ENCODE results near the gene C3orf85.
"Not testable (repeated sequence)": the region's sequence is repeated elsewhere in the genome, so short reads cannot be mapped to it uniquely, and the experiment has no call there.

Gene C3orf85, protein sequence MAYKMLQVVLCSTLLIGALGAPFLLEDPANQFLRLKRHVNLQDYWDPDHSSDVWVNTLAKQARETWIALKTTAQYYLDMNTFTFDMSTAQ

DNA sequence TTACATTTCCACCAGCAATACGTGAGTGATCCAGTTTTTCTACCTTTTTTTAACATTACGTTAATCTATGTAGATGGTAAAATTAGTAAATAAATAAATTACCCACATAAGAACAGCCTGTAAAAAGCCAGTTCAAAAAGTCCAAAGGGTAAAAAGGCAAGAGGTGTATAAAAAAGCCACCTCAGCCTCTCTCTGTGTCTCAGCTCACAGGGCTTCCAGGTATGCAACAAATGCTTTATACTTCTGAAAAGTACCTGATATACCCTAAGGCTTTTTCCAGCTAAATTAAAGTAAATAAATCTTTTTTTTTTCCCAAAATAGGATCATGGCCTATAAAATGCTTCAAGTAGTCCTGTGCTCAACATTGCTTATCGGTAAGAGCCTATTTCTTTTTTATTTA is at the start of gene C3orf85:
C3orf85 (plus strand) TSS at position 197 of the 400 bp plus-strand sequence; CDS start at position 326, 129 bp downstream.
- no peak for DNase-seq

DNA sequence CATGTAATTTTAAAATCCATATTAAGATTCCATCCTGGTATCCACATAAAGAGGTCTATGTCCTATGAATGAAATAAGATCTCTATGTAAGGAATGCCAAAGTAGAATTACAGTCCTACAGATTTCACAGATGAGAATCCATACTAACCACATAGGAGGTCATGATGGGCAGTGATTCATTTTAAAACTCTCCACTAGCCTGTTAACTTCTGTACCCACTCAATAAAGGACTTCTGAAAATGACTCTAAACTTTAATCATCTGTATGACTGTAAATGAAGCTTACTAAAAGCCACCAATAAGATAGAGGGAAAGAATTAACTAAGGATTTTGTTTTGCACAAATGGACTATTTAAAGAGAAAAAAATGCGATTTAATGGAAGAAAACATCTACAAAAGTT is 47.3 kb upstream of the C3orf85 start:
- no peak for DNase-seq

DNA sequence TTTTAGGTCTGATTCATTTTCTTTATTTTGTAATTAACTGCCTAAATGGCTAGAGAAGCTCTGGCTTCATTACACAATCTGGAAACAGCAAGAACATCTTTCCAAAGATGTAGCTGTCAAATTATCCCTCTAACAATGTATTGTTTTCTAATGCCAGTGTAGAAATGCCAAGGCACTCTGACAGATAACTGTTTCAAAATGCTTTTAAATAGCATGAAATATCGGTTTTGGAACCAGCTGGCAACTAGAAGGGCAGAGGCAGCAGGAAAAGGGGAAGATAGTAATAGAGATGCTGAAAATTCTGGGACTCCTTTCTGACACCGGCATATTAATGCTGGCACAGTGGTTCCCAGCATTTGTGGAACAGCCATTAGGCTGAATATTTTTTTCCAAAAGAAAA is 44.7 kb upstream of the C3orf85 start:
- DNase-seq, result no peak

DNA sequence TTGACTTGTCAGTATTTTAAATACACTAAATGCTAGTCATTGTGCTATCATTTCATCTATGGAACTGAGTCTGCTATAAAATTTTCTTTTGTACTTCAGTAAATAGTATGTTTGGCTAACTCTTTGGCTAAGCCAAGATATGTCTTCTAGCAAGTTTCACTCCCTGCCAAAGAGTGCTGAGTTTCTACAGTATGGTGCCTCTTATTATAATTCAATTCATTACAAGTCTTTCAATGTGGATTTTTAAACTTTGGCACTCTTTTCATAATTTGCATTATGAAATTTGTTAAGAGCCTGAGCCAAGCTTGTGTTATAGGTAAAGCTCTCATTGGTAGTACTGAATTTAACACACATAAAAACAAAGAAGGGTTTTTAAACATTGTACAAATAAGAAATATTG is 43.0 kb upstream of the C3orf85 start:
- no peak for DNase-seq

DNA sequence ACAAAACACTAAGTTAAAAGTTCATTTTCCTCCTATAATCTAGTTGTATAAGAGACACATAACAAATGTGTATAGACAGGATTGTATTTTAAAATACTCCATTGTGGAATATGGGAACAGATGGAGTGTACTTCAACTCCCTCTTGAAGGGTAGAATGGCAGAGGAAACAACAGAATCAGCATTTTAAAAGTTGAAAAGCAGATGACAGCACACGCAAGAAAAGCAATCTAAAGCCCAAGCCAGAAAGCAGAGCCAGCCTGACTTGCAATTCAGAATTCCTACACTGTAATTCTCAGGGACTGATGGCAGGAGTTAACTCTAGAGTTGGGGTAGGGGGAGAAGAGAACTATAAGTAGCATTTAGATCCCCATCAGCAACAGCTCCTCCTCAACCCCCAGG is 41.4 kb upstream of the C3orf85 start:
- no peak for DNase-seq

DNA sequence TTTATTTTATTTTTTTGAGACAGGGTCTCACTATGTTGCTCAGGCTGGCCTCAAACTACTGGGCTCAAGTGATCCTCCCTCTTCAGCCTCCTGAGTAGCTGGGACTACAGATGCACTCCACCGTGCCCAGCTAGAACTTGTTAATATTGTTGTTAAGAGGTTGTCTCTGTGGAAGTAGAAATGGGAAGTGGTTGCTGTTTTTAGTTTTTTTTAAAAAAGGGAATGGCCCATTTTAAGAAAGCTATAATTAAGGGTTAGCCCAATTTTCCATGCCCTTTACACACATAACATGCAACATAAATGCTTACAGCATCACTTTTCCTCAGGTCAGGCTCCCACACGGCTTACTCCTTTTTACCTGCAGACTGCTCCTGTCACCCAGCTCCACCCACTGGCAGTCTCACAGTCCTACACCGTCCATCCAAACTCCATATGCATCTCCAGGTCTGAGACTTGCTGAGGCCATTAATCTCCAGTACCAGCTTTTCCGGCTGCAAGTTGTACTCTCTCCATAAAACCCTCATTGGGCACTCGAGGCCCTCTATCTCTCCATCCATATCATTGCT is 38.4 kb upstream of the C3orf85 start:
- no peak for DNase-seq

DNA sequence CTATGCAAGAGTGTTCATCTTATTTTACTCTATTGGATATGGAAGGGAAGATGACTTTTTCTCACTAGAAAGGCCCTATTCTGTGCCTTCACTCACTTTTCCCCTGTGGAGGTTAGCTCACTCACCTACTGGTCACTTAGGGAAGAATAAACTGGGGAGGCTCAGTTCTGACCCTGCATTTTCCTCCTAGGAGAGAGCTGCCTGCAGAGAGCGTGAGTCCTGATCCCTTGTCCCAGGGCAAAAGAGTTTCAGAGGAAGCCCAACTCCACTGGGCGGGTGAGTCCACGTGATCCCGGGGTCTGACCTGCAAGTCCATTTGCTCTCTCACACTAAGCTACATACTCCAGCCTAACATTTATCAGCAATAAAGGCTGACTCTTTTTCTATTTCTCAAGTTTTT is 26.9 kb upstream of the C3orf85 start:
- no peak for DNase-seq

DNA sequence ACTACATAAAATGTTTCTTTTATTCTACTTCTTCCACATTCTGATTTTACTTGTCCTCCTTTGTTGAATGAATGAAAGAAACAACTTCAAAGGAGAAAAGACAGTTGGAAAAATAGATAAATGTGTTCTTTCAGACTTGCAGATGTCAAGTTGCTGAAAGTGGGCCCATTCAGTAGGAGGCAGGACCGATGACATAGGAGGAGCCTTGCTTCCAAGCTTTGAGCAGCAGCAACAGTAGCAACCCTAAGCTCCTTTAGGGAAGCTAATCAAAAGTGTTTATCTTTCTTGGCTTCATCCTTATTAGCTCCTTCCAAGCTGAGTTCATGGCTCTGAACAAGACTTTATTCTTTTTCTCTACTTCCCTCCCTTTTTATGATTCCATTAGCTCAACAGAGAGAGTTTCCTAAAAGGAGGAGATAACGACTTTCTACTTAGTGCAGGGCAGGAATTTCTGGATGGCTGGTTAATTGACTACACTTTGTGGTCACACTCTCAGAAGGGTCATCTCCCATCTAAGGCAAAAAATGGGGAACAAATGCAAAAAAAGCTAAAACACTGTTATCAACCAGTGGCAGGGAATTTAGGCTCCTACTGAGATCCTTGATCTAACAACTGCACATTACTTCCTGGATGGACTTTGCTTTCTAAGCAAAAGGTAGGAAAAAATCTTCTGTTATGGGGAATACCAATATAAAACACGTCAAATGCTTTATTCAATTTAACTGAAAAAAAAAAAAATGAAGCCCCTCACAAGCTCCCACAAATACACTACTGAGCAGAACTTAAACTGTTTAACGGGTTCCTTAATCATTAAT is 23.4 kb upstream of the C3orf85 start:
- no peak for DNase-seq

DNA sequence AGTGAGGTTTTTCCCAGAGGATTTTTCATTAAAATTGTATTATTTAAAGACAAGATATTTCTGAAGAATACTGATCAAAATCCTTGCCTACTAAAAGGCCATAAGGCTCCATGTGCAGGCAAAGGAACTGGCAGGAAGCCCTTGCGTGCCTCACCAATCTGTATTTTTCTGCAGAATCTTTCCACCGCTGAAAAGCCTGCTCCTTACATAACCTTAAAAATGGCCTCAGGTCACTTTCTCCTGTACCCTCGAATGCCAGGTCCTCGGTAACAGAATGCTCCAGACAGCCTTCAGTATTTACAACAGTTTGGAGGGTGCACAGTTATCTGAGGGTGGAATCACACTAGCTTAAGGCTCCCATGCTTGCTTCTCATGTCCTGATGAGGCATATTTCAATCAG is 21.8 kb upstream of the C3orf85 start:
- no peak for DNase-seq

DNA sequence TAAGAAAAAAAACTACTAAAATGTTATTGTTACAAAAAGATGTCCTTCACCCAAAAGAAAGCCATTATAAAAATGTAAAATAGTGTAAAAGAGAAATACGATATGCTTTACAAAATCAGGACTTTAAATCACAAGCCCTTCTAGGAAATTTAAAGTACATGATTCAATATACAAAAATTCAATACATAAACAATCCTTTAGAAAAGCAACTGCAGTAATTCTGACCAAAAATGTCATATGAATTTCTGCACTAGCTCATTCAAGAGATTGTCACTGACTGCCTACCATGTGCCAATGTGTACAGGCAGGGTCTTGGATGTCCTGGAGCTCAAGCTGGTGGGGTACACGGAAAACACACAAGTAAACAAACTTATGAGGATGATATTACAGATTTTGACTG is 21.1 kb upstream of the C3orf85 start:
- DNase-seq, result no peak

DNA sequence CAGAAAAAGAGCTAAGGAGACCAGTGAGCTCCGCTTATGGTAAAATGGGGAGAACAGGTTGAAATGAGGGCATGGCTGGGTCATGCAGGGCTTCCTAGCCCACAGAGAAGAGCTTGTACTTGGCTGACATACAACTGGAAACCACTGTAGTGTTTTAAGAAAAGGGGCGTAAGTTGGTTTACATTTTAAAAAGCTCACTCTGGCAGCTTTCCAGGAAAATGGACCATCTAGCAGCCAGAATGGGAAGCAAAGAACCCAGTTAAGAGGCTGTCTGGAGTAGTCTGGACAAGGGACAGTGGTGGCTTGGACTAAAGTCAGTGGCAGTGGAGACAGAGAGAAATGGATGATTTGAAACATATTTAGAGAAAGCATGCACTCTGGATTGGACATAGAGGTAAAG is 20.5 kb upstream of the C3orf85 start:
- no peak for DNase-seq

DNA sequence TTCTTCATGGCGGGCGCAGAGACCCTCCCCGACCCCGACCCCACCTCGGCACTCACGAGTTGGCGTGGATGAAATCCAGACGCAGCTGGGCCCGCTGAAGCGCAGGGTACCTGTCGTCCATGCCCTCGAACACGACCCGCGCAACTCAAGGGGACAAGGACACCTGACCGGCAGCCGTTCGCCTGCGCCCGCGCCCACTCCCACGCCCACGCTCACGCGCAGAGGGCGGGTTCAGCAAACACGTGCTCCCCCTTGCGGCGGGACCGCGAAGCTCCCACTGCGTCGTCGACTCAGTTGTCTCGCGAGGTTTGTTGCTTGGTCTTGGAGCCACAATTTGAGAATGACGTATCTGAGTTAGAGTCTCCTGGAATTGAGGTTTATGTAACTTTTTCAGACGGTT is 18.6 kb upstream of the C3orf85 start, which contains the start of gene MORC1:
MORC1 (minus strand) TSS at position 196 of the 400 bp plus-strand sequence; CDS start at position 121, 75 bp downstream.
- DNase-seq, result no peak

DNA sequence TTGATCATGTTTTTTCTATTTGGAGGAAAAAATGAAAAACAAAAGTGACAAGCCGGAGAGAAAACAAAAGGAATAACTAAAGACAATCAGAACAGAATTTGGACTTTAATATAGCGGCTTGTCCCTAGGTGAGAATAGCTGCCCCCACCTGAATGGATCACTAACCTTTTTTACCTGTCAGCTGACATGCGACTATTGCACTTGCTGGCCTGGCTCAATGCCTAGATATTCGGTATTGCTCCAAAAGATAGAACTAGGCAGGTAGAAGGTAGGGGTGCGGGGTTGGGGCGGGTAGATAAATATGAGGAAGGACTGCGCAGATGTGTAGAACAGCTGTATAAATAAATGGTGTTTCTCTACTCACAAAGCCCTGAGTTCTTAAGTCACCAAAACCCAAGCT is 17.9 kb upstream of the C3orf85 start:
- no peak for DNase-seq

DNA sequence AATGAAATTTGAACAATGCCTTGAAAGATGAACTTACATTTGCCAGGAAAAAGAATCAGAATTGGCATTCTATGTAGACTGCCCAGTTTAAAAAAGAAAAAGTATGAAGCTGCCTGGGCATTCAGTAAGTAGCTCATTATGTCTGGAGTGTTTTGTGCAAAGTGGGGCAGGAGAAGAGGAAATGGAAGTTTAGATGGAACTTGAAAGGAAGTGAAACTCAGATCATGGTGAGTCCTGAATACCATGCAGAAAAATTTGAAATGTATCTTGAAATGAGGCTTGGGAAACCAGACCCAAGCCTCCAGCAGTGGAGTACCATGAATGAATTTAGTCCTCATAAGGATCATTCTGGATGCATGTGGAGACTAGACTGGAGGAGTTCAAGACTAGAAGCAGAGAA is 13.8 kb upstream of the C3orf85 start:
- no peak for DNase-seq

DNA sequence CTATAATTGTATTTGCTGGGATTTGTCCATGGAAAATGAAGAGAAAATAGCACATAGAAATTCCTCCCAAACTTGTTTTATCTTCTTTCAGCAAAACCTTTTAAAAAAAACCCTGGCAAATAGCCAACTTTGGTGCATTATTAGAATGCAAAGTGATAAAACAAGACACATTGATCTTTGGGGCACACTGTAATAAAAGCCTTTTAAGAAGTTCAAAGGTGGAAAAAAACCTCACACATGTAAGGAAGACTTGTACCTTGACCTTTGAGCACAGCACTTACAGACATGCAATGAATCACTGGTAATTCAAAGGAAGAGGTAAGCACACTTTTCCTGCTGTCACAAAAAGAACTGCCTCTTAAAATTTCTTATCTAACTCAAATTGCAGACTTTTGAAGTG is 10.6 kb upstream of the C3orf85 start:
- no peak for DNase-seq

DNA sequence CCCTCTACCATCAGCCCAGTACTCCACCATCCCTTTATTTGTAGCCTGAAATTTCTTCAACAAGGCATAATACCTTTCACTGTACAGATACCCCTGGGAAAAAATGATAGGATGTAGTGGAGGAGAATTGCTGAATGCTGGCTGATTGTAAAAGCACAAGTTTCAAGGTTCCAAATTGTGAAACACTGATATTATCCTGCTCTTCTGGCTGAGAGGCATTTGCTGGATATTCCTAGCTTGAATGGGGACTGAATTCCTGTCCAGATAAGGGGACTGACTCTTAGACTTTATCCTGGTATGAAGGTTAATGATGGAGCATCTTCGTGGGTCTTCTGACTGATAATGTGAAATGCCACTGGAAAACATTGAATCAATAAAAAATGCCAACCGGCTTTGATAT is 9.0 kb upstream of the C3orf85 start:
- no peak for DNase-seq

DNA sequence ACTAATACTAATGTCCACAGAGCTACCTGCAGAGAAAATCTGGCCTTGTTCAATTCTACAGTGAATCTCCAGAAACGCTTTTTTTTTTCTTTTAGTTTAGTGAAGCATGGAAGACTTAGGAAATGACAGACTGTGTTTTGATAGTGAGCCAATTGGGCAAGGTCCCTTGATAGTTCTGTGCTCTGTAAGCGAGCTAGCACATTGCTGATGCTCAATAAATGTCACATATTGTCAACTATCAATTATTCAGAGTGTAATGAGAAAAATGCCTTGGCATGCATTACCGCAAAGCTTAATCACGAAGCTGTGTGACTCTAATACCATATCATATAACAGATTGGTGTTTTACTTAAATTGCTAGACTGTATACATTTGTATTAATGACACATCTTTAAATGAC is 5.2 kb upstream of the C3orf85 start:
- no peak for DNase-seq

DNA sequence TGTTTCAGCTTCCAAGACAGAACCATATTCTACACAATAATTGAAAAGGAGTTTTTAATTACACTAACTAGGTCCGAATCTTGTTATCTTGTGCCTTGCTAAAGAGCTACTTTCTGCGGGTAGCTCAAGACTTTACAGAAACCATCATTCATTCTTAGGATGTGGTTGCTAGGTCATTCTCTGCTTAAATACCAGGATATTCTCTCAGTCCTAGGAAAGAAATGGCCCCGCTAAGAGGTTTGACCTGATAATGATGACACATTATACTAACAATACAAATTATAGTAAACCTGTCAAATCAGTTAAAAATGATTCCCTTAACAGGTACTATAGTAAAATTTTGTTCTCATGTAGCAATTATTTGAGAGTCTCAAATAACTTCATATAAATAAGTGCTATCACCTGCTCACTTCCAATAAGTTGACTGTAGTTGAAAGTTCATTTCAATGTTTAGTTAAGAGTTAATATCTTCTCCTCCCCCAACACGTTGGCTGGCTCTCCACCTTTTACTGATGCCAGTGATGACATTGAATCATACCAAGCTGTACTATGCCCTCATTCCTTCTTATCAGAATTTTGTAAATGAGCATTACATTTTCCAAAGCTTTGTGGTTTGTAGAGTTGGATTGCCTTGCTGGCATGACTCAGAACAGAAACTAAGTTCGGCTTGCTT is 3.6 kb upstream of the C3orf85 start:
- DNase-seq, result no peak

DNA sequence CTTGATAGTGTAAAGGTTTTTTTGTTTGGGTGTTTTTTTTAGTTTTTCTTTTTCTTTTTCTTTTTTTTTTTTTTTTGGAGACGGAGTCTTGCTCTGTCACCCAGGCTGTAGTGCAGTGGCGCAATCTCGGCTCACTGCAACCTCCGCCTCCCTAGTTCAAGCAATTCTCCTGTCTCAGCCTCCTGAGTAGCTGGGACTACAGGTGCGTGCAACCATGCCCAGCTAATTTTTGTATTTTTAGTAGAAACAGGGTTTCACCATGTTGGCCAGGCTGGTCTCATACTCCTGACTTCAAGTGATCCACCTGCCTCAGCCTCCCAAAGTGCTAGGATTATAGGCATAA is 3.1 kb upstream of the C3orf85 start:
- not testable (repeated sequence) for DNase-seq

DNA sequence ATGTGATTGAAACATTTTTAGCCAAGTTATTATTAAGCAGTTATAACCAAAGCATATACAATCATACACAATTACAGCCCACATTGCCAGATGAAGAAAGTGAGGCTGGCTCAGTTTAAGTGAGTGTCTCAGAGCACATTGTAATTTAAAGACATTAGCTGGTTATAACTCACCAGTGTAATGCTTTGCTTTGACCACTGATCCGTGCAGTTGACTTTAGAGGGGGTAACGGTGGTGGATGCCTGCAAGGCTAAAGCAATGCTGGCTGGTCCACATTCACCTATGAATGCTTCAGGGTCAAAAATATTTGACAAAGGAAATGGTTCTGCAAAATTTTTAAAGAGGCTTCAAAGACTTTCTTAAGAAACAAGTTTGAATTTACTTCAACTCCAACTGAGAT is 1.2 kb downstream of the C3orf85 start:
- no peak for DNase-seq

DNA sequence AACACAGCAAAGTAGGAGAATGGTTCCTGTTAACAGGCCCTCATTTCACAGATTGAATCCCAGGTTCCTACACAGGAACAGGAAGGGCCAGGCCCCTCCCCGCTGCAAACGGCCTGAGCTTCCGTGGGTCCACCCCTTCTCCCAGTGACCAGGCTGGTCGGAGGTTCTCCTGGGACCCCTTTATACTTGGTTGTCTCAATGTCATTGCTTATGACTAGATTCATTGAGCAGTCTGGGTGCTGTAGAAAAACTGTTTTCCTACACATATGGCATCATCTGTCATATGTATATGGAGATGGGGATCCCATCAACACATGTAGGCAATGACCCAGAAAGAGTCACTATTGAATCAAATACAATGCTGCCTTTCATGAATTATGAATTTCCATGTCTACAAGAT is 3.8 kb downstream of the C3orf85 start:
- DNase-seq, result no peak

DNA sequence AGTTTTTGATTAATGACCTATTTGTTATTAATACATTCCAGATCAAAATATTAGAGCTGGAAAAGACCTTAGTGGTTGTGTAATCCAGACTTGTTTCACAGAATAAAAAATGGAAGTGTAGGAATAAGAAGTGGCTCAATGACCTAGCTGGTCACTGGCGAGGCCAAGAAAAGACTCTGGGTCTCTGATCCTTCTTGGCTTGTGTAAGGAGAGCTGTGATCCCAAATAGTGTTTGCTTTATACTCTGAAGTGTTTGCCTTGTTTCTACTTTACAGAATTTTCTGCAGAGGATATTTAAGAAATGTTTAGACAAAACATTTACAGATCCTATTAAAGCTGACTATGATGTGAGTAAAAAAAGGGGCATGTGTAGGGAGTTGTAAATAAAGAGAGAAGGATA is 7.1 kb downstream of the C3orf85 start:
- no peak for DNase-seq

DNA sequence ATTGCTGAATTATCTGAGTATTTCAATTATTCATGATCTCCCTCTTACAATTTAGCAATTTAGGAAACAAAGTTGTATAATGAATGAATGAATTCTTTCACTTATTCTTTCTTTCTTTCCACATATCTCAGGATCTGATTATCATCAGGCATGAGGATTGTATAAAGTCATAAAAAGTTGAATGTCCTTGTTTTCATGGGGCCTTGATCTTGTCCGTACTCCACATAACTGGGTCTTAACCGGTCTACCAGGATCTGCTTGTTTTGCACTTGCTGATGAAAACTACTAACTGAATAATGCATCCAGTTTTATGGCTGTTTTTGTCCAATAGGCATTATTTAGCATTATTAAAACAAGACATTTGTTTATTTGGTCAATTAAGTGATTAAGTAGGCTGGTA is 12.6 kb downstream of the C3orf85 start:
- no peak for DNase-seq

DNA sequence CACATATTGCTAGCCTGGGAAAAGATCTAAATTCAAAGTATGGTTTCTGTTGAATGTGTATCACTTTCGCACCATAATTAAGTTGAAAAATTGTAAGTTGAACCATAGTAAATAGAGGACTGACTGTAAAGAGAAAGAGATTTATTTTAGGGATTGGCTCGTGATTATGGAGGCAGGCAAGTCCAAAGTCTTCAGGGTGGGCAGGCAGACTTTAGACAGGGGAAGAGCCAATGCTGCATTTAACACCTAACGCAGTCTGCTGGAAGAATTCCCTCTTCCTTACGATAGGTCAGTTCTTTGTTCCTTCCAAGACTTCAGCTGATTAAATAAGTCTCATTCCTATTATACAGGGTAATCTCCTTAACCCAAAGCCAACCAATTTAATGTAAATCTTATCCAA is 15.8 kb downstream of the C3orf85 start:
- no peak for DNase-seq
